Endothelial cell of umbilical vein (primary cell): ENCODE measurements around the gene RTEL1.

Source experiments
- FOS ChIP-seq: IDR thresholded peaks from 2 replicates; pipeline ENCODE4 v1.6.1; 2011; ENCODE audit warnings: mild to moderate bottlenecking, low read length, moderate library complexity, borderline replicate concordance; ENCODE audit not compliant: insufficient read depth
- POLR2A ChIP-seq: IDR thresholded peaks from 2 replicates; pipeline ENCODE4 v1.6.1; 2012; ENCODE audit warnings: low read depth, mild to moderate bottlenecking, control low read depth, low read length
- POLR2AphosphoS5 ChIP-seq: IDR thresholded peaks from 2 replicates; pipeline ENCODE4 v1.6.1; 2012; ENCODE audit warnings: low read depth, mild to moderate bottlenecking, control low read depth, low read length, moderate library complexity; ENCODE audit not compliant: insufficient read depth
- TF ChIP-seq, protein P1 (sequence below), 2 donors: IDR thresholded peaks; 1 replicate in 1 of 2; 2 replicates in 1 of 2; pipeline ENCODE4 v1.5.1; 2011; ENCODE audit warnings: low read length in 2 of 2, mild to moderate bottlenecking in 2 of 2, moderate library complexity in 2 of 2, control low read depth in 1 of 2, inconsistent platforms in 1 of 2, low read depth in 1 of 2; ENCODE audit not compliant: insufficient read depth in 1 of 2; ENCODE audit errors: extremely low read depth in 1 of 2

DNA sequence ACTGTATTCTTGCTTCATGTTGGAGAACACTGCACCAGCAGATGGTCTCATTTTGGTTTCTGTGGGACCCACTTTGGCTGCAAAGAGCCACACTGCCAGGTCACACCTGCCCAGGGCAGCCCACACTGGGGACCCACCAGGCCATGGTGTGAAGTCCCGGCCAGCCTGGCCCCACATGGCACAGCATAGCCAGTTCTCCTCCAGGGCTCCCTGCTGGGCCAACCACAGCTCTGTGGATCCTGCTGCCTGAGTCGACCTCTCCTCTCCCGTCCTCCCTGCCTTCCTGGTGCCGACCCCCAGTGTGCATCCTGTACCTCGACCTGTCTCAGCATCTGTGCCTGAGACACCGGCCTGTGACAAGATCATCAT, 46.6 kb downstream of the RTEL1 start:
- TF ChIP-seq POLR2AphosphoS5 (no peak), FOS (no peak), POLR2A (no peak)
- TF ChIP-seq, protein P1, sequence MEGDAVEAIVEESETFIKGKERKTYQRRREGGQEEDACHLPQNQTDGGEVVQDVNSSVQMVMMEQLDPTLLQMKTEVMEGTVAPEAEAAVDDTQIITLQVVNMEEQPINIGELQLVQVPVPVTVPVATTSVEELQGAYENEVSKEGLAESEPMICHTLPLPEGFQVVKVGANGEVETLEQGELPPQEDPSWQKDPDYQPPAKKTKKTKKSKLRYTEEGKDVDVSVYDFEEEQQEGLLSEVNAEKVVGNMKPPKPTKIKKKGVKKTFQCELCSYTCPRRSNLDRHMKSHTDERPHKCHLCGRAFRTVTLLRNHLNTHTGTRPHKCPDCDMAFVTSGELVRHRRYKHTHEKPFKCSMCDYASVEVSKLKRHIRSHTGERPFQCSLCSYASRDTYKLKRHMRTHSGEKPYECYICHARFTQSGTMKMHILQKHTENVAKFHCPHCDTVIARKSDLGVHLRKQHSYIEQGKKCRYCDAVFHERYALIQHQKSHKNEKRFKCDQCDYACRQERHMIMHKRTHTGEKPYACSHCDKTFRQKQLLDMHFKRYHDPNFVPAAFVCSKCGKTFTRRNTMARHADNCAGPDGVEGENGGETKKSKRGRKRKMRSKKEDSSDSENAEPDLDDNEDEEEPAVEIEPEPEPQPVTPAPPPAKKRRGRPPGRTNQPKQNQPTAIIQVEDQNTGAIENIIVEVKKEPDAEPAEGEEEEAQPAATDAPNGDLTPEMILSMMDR (IDR thresholded peaks at IDR 0.05; ENCODE audit: extremely low read depth in 1 of 2, insufficient read depth in 1 of 2, low read depth in 1 of 2, low read length in 2 of 2): no peak
